Measurements from ENCODE around the gene S100A7A. TPM values are rescaled to one million over a fixed set of nuclear protein-coding genes. Genes with fewer than 3 reads are reported as not detected.
"Not testable (repeated sequence)": the region's sequence is repeated elsewhere in the genome, so short reads cannot be mapped to it uniquely, and the experiment has no call there.

Gene S100A7A
- total RNA-seq, 2 experiments from 2014 or later, result not detected

DNA sequence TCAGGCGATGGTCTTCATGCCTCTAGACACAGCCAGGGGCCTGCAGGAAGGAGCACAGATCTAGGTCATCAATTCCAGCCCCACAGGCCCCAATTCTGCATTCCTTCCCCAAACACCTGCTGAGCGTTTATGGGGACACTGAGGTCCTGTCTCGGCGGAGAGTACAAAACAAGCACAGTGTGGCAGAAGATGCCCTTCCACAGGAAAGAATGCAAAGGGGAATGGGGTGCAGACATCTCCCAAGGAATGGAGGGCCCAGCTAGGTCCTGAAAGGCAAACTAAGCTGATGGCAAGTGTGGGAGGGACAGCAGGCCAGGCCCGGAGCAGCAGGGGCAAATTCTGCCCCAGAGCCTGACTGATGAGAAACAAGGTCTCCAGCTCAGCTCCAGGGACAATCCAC is 21.9 kb upstream of the S100A7A start:
- CTCF ChIA-PET, result no interaction called here

DNA sequence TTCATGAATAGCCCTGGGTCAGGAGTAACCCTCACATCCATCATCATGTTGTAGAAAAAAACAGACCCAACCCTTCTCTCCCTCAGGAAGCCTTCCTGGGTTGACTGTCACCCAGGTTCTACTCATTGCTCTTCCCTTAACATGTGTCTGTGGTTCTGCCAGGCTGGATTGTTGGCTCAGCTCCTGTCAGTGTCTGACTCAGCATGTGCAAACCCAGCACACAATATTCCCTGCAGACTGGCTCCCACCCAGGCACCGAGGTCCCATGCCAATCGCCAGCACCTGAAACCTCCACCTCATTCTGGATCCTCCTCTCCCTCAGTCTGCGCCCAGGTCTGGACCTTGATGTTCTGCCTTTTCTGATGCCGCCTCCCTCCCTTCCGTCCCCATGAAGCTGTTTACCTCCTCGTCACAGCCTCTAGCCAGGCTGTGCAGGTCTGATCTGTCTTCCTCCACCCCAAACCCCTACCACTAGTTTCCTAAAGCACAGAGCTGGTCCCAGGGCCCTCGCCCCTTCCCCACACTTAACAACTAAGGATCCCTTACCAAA is 21.1 kb upstream of the S100A7A start:
- POLR2A ChIA-PET, result no interaction called here
- CTCF ChIA-PET, result no interaction called here

More for the DNA sequence above, 21.9 kb upstream of the S100A7A start:
- POLR2A ChIA-PET, result no interaction called here

DNA sequence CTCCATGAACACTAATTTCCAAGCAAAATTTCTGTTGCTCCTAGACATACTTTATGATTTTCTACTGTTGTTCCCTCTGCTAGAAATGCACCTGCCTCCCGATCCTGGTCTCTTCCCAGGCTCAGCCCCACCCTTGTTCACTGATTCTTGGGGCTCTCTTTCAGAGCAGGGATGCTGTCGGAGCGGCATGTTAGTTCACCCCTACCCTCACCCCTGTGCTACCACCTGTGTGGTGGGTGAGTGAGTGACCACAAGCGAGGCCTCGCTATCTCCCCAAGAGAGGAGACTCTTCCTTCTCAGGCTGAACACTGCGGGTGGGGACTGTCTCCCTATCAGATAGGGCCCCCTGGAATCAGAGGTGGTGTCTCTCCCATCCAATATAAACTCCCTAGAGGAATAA is 20.5 kb upstream of the S100A7A start:
- CTCF ChIA-PET, result no interaction called here
- POLR2A ChIA-PET, result no interaction called here

DNA sequence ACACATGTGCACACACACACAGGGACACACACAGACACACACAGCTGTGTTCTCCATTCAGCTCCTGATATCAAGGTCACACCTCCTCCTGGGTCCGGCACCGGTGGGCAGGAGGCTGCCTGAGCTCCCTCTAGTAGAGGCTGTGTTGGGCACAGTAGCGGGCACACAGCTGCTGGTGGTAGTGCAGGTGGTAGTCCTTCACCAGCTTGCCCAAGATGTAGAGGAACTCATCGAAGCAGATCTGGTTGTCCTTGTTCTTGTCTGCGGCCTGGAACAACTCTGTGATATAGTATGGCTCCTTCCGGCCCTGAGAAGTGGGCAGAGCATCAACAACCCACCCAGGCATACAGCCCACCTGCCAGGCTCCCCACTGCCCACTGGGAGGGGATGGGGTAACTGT is 19.9 kb upstream of the S100A7A start:
- ChIA-PET POLR2A (no interaction called here), CTCF (no interaction called here)

DNA sequence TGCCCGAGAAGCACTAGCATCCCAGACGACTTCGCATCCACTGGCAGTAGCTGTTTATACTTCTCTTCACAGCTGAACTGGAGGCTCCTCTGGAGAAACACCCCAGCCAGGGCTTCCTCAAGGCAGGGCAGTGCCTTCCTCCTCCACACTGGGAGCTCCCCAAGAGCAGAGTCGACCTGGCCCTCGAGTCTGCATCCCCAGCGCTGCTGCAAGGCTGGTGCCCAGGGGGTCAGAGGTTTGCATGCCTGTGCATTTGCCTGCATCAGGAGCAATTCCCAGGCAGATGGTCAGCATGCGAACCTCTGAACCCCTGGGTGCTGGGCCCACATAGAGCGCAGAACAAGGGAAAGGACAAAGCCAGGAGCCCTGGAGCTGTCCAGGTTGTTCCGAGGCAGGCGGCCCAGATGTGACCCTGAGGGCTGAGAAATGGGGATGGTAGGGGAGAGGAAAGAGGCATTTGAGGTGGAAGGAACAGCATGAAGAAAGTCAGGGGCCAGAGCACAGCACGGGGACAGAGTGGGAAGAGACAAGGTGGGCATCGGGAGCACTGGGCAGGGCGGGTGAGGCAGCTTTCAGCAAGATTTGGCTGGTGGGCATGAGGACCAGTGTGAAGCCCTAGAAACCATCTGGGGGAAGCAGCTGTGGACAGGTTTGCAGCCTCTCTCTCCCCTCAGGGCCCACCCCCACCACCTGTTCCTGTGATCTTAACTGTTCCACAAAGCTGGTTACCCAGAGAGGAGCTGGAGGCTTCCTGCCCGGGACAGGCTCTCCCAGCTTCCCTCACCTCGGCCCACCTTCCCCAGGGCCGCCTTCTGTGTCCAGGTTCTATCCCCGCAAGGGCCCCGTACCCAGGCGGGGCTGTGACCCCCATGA is 19.0 kb upstream of the S100A7A start:
- ChIA-PET CTCF (no interaction called here), POLR2A (no interaction called here)

DNA sequence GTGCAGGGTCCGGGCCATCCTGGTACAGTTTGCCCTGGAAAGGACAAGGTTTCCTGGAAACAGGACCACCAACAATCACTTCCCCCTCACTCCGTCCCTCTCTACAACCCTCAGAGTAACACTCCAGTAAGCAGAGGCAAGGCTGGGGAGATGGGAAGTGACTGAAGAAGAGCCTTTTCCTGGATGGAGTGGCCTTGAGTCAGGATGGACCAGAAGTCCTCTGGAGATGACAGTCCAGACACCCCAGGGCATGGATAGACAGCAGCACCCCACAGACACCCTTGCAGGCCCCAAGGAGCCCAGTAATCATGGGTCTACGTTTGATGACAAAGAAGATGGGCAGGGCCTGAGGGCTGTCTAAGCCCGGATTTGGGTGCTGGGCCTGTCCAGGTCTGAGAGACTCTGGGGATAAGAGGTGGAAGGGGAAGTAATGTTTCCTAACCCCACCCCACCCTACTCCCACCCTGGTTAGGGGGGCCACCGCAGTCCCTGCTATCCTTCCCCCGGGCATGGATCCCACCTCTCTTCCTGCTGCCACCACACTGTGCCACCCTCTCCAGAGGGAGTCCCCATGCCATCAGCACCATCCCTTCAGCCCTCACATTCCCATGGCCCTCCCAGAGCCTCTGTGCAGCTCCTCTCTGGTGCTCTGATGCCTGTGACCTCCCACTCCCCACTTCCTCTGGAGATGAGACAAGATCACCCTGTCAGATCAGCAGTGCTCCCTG is 18.2 kb upstream of the S100A7A start:
- ChIA-PET CTCF (no interaction called here), POLR2A (no interaction called here)

DNA sequence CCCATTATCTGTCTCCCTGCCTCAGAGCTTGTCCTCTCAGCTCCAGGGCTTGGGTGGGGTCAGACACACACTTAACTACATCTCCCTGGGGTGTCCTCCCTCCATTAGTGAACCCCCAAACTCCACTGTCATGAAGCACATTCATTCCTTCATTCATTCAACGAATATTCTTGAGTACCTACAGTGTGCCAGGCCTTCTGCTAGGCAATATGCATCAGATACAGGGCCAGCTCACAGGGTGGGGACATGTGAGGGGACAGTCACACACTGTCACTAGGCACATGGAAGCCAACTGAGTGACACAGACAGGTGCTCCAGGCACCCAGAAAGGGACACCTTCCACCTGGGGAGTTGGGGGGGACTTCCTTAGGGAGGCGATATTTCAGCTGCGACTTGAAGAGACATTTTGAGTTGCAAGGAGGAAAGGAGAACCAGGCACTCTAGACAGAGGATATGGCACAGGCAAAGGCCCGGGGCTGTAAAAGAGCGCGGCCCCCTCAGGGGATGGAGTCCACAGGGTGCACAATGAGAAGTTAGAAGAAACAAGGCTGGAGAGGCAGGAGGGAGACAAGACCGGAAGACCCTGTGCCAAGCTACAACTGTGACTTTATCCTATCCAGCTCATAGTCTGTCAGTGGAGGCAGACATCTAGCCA is 16.8 kb upstream of the S100A7A start:
- POLR2A ChIA-PET, result no interaction called here
- CTCF ChIA-PET, result no interaction called here

DNA sequence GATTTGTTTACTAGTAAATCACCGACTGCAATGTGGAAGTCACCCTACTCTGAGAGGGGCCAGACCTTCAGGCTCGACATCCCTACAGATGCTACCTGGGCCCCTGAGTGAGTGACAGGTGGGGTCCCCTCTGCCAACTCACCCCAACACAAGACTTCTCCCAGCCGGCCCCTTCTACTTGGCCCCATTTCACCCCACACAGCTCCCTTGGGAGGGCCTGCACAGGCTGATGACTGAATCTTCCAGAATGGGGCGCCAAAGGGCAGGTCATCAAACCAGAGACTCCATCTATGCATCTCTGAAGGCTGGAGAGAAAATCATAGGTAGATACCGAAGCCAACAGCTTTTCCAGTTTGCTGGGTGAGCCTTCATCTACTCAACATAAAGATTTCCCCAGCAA is 16.1 kb upstream of the S100A7A start:
- ChIA-PET CTCF (no interaction called here), POLR2A (no interaction called here)

DNA sequence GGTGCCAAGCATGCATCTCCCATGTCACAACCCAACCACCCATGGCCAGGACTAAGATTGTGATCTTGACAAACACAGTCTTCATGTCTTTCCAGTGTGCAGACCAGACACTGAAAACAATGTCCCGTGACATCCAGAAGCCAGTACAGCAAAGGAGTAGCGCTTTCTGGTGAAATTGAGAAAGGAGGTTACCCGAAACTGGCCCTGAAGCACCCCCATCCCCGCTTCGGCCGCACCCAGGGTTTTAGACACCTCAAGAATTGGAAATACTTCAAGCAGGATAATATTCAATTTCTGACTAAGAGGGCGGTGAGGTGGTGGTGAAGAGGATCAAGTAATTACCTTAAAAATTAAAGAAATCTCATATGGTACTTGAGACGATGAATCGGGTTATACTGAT is 14.9 kb upstream of the S100A7A start:
- CTCF ChIA-PET, result no interaction called here
- POLR2A ChIA-PET, result no interaction called here

DNA sequence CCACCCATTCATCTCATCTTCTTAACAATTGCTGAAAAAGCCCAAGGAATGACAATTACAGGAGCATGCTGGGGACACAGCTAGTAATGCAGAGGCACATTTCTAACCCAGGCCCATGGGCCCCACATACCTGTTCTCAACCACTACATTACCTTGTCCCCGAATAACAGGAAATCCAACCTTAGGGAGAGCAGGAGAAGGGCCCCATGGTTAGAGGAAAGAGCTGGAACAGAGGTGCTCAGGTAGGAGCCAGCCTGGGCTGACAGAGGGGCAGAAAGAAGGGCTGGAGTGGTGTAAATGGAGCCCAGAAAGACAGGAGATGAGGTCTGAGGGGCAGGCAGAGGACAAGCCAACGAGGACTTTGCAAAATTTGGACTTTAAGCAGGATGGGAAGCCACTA is 14.1 kb upstream of the S100A7A start:
- ChIA-PET CTCF (no interaction called here), POLR2A (no interaction called here)

DNA sequence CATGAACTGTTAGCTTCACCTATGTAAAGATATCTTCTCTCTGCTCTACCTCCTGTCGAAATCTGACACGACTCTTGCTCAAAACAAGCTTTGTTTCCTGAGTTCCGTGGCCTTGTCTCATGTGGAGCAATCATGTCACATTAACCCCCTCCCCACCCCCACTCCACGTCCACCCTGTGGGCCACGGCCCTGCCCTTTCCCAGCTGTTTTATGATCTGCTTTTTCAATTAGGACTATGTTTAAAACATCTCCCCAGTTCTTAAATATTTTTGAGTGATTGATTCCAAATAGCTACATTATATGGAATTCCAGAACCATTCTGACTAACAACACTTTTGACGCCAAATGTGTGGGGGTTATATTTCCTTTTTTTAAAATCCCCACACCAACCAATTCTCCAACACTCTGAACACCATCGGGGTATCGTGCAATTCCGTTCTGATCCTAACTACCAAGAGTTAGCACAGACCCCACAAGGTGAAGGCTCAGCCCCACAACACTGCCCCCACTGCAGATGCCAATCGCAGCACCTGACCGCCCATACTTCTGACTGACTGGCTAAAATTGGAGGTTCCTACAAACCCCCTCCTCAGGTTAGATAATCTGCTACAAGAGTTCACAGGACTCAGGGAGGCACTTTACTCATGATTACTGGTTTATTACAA is 12.8 kb upstream of the S100A7A start:
- ChIA-PET POLR2A (no interaction called here), CTCF (no interaction called here)

DNA sequence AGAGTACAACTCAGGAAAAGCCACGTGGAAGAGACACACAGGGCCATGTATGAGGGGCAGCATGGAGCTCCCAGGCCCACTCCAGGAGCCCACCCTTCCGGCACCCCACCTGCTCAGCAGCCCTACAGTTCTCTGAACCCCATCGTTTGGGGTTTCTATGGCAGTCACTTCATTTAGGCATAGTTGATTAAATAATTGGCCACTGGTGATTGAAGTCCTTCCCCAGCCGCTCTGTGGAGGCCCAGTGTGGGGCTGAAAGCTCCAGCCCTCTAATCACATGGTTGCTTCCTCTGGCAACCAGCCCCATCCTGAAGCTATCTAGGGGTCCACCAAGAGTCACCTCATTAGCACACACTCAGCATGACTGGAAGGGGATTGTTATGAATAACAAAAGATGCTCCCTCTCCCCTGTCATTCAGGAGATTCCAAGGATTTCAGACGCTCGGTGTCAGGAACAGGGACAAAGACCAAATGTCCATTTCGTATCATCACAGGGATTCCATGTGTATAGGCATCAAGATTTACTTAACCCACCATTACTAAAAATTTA is 12.2 kb upstream of the S100A7A start:
- CTCF ChIA-PET, result interaction anchor here (1.2 kb wide), 1 partner anchor 49 kb away, joined by 3 read pairs; no protein-coding TSS in a partner anchor
- POLR2A ChIA-PET, result no interaction called here

DNA sequence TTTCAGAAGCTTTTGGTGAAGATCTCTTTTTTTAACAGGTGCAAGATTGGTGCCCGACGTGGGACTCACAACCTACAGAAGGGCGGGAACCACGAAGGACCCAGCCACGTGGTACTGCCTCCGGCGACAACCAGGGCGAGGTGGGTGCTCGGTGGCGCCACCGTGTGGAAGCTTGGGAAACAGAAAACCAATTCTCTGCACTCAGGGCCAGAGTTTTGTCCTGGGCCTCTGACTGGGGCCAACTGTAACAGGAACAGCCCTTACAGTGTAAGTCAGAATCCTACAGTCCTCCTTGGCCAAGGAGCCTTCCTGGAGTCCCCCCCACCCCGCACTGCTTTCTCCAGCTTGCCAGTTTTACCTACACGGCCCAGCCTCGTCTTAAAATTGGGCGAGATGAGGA is 11.6 kb upstream of the S100A7A start:
- POLR2A ChIA-PET, result no interaction called here
- CTCF ChIA-PET, result interaction anchor here (1.2 kb wide), 1 partner anchor 50 kb away, joined by 3 read pairs; no protein-coding TSS in a partner anchor

DNA sequence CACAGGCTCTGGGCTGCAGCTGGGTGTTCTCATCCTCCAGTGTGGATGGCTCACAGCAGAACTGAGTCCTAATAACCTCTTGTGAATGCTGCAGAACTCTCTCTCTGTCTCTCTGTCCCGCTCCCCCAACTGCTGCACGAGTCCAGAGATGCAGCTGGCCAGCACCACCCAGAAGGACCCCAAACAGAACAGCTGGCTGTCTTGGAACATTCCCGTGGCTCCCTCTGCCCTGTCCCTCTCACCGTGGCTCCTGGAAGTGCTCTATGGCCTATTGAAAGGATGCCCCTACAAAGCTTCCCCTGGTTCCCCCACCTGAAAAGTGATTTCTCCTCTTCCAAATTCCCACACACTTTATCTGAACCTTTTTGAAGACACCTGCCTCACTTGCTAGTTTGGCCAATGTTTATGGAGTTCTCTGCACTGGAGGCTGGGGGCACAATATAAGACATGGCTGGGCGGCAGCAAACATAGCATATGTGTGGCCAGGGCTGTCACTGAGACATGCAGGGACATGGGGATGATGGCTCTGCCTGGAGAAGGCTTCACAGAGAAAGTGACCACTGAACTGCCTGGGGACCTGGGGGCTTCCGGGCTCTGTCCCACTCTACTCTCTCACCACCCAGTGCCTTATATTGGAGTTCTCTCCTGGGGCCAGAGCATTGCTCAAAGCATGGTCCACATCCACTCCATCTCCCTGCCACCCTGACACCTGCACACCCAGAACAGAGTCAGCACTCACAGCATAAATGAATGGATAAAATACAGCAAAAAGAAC is 10.3 kb upstream of the S100A7A start:
- CTCF ChIA-PET, result not testable (repeated sequence)

DNA sequence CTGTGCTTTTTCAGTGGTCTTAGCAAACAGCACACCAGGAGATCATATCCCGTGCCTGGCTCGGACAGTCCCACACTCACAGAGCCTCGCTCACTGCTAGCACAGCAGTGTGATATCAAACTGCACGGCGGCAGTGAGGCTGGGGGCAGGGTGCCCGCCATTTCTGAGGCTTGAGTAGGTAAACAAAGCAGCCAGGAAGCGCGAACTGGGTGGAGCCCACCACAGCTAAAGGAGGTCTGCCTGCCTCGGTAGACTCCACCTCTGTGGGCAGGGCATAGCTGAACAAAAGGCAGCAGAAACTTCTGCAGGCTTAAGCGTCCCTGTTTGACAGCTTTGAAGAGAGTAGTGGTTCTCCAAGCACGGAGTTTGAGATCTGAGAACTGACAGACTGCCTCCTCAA is 9.0 kb upstream of the S100A7A start:
- POLR2A ChIA-PET, result interaction anchor here (0.6 kb wide), 1 partner anchor 13 kb away, joined by 3 read pairs; no protein-coding TSS in a partner anchor
- CTCF ChIA-PET, result not testable (repeated sequence)

More for the DNA sequence above, 10.3 kb upstream of the S100A7A start:
- POLR2A ChIA-PET, result not testable (repeated sequence)

DNA sequence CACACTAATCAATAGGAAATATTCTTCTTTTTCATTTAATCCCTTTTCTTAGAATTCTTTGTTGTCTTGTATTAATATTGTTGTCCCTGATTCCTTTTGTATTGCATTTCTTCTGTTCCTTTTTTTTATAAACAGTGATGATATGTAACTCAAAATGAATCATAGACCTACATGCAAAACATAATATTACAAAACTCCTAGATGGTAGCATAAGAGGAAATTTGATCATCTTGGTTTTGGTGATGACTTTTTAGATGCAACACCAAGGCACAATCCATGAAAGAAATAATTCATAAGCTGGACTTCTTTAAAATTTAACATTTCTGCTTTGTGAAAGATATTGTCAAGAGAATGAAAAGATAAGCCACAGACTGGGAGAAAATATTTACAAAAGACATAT is 2.4 kb upstream of the S100A7A start:
- POLR2A ChIA-PET, CTCF ChIA-PET: not testable (repeated sequence)

DNA sequence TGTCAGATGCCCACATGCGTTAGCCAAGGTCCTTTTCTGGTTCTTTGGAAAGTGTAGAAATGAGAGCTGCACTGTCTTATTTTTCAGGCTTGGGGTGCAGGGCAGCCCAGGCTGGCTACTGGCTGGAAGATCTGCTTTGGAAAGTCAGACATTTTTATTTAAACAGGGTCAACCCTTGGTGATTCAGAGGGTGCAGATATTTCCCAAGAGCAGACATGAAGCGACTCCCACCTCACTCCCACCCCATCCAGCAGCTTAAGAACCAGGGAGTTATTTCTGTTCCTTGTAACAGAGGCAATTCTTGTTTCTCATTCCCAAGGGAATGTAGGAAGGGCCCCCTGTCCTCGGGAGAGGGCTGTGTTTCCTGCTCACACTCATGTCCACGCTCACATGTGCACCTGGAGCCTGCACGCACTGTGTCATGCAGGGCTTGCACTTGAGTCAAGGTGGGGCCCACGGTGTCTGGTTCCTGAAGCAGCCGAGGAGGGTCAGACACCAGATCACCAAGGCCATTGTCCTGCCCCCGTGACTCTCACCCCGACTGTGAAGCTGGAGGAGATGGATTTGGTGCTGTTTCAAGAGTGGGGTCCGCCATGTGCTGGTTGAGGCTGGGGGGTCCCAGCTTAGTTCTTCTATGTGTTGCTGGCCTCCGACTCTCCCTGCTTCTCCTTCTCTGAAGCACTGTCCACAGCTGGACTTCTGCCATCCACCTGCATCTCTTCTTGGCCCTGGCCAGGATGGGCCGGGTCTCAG is 992 bp downstream of the S100A7A start:
- ChIA-PET CTCF (no interaction called here), POLR2A (no interaction called here)

DNA sequence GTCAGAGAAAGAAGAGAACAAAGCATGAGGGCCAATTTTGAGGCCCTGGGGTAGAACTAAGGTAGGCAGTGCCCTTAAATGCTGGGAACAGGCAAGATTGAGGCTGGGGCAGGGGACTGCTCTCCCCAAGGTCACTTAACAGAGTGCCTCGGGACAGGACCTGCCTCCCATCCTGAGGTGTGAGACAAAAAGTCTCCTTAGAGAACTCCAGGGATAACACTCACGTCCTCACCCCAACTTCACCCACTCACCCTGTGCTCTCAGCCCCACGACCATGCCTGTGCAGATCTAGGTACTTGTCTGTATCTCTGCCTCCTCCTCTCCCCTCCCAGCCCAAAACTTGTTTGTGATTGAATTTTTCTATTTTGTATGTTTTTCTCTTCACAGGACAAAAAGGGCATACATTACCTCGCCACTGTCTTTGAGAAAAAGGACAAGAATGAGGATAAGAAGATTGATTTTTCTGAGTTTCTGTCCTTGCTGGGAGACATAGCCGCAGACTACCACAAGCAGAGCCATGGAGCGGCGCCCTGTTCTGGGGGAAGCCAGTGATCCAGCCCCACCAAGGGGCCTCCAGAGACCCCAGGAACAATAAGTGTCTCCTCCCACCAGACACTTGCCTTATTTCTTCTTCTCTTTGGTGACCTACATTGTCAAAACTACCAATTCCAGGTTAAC is 2.6 kb downstream of the S100A7A start:
- POLR2A ChIA-PET, CTCF ChIA-PET: not testable (repeated sequence)
